Activated naive CD4-positive, alpha-beta T cell treated with Interleukin-2 at 50 U/mL for 16 hours (primary cell): Measurements from ENCODE around the gene HIP1R.
"Not testable (repeated sequence)": the region's sequence is repeated elsewhere in the genome, so short reads cannot be mapped to it uniquely, and the experiment has no call there.

Source experiments
- DNase-seq: peaks from one replicate; pipeline ENCODE4 v3.0.0-alpha.2; 2020

HIP1R gene

GRCh38 chr12:122896662-122897061 is 61.4 kb downstream of the HIP1R start:
- DNase-seq, result no peak

- DNase-seq, result no peak
Measured at GRCh38 chr12:122899887-122900286, 64.6 kb downstream of the HIP1R start.

- DNase-seq, result no peak
Measured at GRCh38 chr12:122902854-122903692, 67.8 kb downstream of the HIP1R start.

- DNase-seq, result no peak
Measured at GRCh38 chr12:122903693-122904034, 68.4 kb downstream of the HIP1R start.

GRCh38 chr12:122905258-122905657 is 70.0 kb downstream of the HIP1R start:
- not testable (repeated sequence) for DNase-seq

- no peak for DNase-seq
Measured at GRCh38 chr12:122908915-122909314, 73.7 kb downstream of the HIP1R start.

- DNase-seq, result no peak
Measured at GRCh38 chr12:122909442-122910288, 74.4 kb downstream of the HIP1R start.
